Smooth muscle cell (in vitro differentiated cells): Measurements from ENCODE around the gene PCCA. TPM values are rescaled to one million over a fixed set of nuclear protein-coding genes. Genes with fewer than 3 reads are reported as not detected.

ENCODE experiments used
- DNase-seq: peaks from one replicate; lab custom pipeline; 2025; ENCODE audit not compliant: unreplicated experiment; lab: John Stamatoyannopoulos, UW
- H2AFZ ChIP-seq: fragments of 200-600 bp; sonication (generic); 2 replicates; pipeline ENCODE4 v1.6.0; 2016; ENCODE audit warnings: antibody characterized with exemption, low read depth, mild to moderate bottlenecking
- H3F3A ChIP-seq: fragments of 200-600 bp; sonication (generic); 2 replicates; pipeline ENCODE4 v1.6.0; 2017; ENCODE audit warnings: antibody characterized with exemption, low read depth
- H3K27ac ChIP-seq: fragments of 200-600 bp; sonication (generic); 2 replicates; pipeline ENCODE4 v1.5.1; 2016; ENCODE audit warnings: low read depth, mild to moderate bottlenecking
- H3K27me3 ChIP-seq: fragments of 200-600 bp; sonication (generic); 2 replicates; pipeline ENCODE4 v1.6.1; 2016; ENCODE audit warnings: low read depth, mild to moderate bottlenecking
- H3K36me3 ChIP-seq: fragments of 200-600 bp; sonication (generic); 2 replicates; pipeline ENCODE4 v1.5.1; 2016; ENCODE audit warnings: low read depth
- H3K4me1 ChIP-seq: fragments of 200-600 bp; sonication (generic); 2 replicates; pipeline ENCODE4 v1.5.1; 2016; ENCODE audit warnings: low read depth
- H3K4me2 ChIP-seq: fragments of 200-600 bp; sonication (generic); 2 replicates; pipeline ENCODE4 v1.6.0; 2016; ENCODE audit warnings: mild to moderate bottlenecking
- H3K4me3 ChIP-seq: fragments of 200-600 bp; sonication (generic); 2 replicates; pipeline ENCODE4 v1.5.1; 2016; ENCODE audit warnings: mild to moderate bottlenecking
- H3K79me2 ChIP-seq: fragments of 200-600 bp; sonication (generic); 2 replicates; pipeline ENCODE4 v1.6.0; 2016; ENCODE audit warnings: low read depth, mild to moderate bottlenecking
- H3K9ac ChIP-seq: fragments of 200-600 bp; sonication (generic); 2 replicates; pipeline ENCODE4 v1.6.0; 2016; ENCODE audit warnings: low read depth
- H3K9me3 ChIP-seq: fragments of 200-600 bp; sonication (generic); replicated peaks from 2 replicates; pipeline ENCODE4 v1.5.1; 2016; ENCODE audit warnings: low read depth
- H4K20me1 ChIP-seq: fragments of 200-600 bp; sonication (generic); 2 replicates; pipeline ENCODE4 v1.6.0; 2016; ENCODE audit warnings: low read depth
- WGBS: methylation state at CpG from one replicate; pipeline ENCODE4 v1.1.7; 2016; ENCODE audit warnings: low lambda C conversion rate; 5-methylcytosine and 5-hydroxymethylcytosine counted together
- polyA plus RNA-seq: library from polyadenylated mRNA; unstranded; fragments of >200 nt; fragmentation: Nextera tagmentation; extraction: Ambion mirVana; gene quantifications from 2 replicates; pipeline ENCODE4 v1.2.1, GENCODE V29; 2016
- total RNA-seq: library from RNA; depleted of rRNA; stranded (reverse); fragments of >200 nt; gene quantifications from 2 replicates; pipeline ENCODE4 v1.2.3, GENCODE V29; 2014
- TF ChIP-seq, protein P1 (sequence below): fragments of 200-600 bp; sonication (generic); IDR thresholded peaks from 2 replicates; pipeline ENCODE4 v1.5.1; 2017; ENCODE audit warnings: borderline replicate concordance, mild to moderate bottlenecking, antibody characterized with exemption; ENCODE audit not compliant: insufficient read depth, poor library complexity, severe bottlenecking

The PCCA gene
- total and polyA plus RNA-seq, 2 experiments from 2014 or later = 19.6 to 24.7 TPM

DNA sequence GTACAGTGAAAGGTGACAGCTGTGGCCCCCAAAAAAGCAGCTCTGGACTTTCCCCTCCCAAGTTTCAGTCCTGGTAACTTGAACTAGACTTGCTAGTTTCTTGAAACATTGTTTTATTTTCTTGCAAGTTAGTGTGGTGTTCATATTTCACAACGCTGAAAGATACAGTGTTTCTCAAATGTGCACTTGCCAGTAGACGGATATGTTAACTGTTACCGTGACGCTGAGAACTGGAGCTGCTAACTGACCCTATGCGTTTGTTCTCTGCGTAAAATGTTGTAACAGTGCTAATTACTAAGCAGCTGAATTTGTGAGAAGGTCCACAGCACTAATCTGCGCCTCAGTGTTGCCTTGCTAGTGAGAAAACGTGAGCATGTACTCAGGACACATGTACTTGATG, 420.1 kb downstream of the PCCA start:
- H3F3A ChIP-seq = no peaks in the 10 kb centered on the region
- 72% methylated on average over 8 of the region's 8 CpGs for WGBS
- no peak overlapping the region for H2AFZ ChIP-seq
- no peaks in the 10 kb centered on the region for H3K79me2 ChIP-seq
- H3K4me3 ChIP-seq = no peak overlapping the region
- no peaks in the 10 kb centered on the region for H3K9me3 ChIP-seq
- no peak for DNase-seq
- H3K4me1 ChIP-seq = peaks cover 24% of the 10 kb centered on the region
- TF ChIP-seq, protein P1, sequence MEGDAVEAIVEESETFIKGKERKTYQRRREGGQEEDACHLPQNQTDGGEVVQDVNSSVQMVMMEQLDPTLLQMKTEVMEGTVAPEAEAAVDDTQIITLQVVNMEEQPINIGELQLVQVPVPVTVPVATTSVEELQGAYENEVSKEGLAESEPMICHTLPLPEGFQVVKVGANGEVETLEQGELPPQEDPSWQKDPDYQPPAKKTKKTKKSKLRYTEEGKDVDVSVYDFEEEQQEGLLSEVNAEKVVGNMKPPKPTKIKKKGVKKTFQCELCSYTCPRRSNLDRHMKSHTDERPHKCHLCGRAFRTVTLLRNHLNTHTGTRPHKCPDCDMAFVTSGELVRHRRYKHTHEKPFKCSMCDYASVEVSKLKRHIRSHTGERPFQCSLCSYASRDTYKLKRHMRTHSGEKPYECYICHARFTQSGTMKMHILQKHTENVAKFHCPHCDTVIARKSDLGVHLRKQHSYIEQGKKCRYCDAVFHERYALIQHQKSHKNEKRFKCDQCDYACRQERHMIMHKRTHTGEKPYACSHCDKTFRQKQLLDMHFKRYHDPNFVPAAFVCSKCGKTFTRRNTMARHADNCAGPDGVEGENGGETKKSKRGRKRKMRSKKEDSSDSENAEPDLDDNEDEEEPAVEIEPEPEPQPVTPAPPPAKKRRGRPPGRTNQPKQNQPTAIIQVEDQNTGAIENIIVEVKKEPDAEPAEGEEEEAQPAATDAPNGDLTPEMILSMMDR = no peak
- peaks cover 3% of the 10 kb centered on the region for H4K20me1 ChIP-seq
- peaks cover 10% of the 10 kb centered on the region for H3K27me3 ChIP-seq
- no peak overlapping the region for H3K4me2 ChIP-seq
- no peaks in the 10 kb centered on the region for H3K36me3 ChIP-seq
- H3K27ac ChIP-seq = no peak overlapping the region
- H3K9ac ChIP-seq = no peak overlapping the region

DNA sequence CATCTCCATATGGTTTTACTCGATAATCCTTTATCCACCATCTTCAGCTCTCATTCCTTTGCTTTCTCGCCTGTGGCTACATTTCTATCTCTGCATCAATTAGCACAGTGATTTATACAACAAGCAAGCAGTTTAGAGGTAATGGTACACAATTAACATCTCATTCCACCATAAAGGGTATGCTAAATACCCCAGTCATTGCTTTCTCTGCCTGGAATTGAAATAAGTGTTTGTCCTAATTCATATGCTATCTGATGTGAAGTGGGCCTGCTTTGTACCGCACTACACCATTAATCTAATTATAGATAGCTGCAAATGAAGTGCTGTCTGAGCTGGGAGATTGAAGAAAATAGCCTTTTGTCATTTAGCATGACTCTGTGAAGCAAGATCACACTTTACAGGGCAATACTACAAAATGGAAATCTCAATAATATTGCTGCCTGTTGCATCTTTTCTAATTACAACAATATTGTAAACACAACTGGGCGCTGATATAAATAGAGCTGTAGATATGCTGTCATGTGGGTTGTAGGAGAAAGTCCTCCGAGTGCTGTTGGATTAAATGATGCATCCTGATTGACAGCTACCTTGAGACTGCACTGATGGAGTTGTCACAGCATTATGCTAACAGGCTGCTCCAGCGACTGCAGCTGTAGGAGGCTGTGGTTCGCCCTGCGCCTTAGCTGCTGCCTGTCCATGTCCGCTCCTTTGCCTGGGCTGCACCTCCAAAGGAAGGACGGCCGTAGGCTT, 421.5 kb downstream of the PCCA start:
- TF ChIP-seq, protein P1 = no peak
- H3K27me3 ChIP-seq = peaks cover 10% of the 10 kb centered on the region
- no peaks in the 10 kb centered on the region for H3K79me2 ChIP-seq
- H3K4me2 ChIP-seq = no peak overlapping the region
- H2AFZ ChIP-seq = no peak overlapping the region
- no peak for DNase-seq
- H3K4me1 ChIP-seq = peaks cover 24% of the 10 kb centered on the region
- WGBS = 54% methylated on average over 11 of the region's 11 CpGs
- peaks cover 3% of the 10 kb centered on the region for H4K20me1 ChIP-seq
- H3K36me3 ChIP-seq = no peaks in the 10 kb centered on the region
- no peaks in the 10 kb centered on the region for H3K9me3 ChIP-seq
- H3K9ac ChIP-seq = no peak overlapping the region
- no peak overlapping the region for H3K27ac ChIP-seq
- no peak overlapping the region for H3K4me3 ChIP-seq
- no peaks in the 10 kb centered on the region for H3F3A ChIP-seq

DNA sequence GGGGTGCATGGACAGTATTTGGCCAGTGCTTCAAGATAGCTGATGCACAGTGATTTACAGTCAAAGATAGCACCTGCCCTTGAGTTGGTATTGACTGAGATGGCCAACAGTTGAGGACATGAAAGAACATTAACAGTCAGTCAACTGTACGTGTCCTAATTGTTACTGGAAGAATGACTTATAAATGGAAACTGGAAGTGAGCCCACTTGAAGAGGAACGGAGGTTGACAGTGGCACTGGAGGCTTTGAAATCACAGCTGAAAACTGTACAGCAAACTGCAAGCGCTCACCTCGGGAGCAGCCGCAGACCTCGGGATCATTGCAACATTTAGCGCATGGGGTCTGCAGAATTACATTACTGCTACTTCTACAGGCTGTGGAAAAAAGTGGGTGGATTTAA, 422.6 kb downstream of the PCCA start:
- Histone ChIP-seq H3K9ac (no peak overlapping the region), H3K4me1 (peaks cover 24% of the 10 kb centered on the region), H3K36me3 (no peaks in the 10 kb centered on the region), H3K4me2 (no peak overlapping the region), H3K27ac (no peak overlapping the region), H3F3A (no peaks in the 10 kb centered on the region), H3K79me2 (no peaks in the 10 kb centered on the region), H2AFZ (no peak overlapping the region), H3K27me3 (peaks cover 10% of the 10 kb centered on the region), H4K20me1 (peaks cover 3% of the 10 kb centered on the region), H3K9me3 (no peaks in the 10 kb centered on the region), H3K4me3 (no peak overlapping the region)
- TF ChIP-seq, protein P1 = no peak
- 89% methylated on average over 7 of the region's 7 CpGs for WGBS
- DNase-seq = no peak

GRCh38 chr13:100512422-100512821, 423.5 kb downstream of the PCCA start:
- Histone ChIP-seq H3K27me3 (peaks cover 10% of the 10 kb centered on the region), H4K20me1 (peaks cover 3% of the 10 kb centered on the region), H3K27ac (no peak overlapping the region), H3K9ac (no peak overlapping the region), H3K79me2 (no peaks in the 10 kb centered on the region), H3K4me3 (no peak overlapping the region), H3K36me3 (no peaks in the 10 kb centered on the region), H3K9me3 (no peaks in the 10 kb centered on the region), H3F3A (no peaks in the 10 kb centered on the region), H3K4me1 (peaks cover 24% of the 10 kb centered on the region), H2AFZ (no peak overlapping the region), H3K4me2 (no peak overlapping the region)
- TF ChIP-seq, protein P1 = no peak
- WGBS = 60% methylated on average over 9 of the region's 9 CpGs
- no peak for DNase-seq
